Measurements from ENCODE around the gene SPRED1.

- TF ChIP-seq JUN (IDR thresholded peaks at IDR 0.05; ENCODE audit: borderline replicate concordance, low read depth, low read length) (no peak), JUN (CRISPR knock-in tag; IDR thresholded peaks at IDR 0.05; ENCODE audit: borderline replicate concordance) (no peak), CTCF (IDR thresholded peaks at IDR 0.05 in 2 of 3, conservative IDR thresholded peaks at IDR 0.05 in 1 of 3; ENCODE audit: insufficient read depth in 2 of 3, low read depth in 1 of 3, low read length in 3 of 3) (no peak), NCOA4 (IDR thresholded peaks at IDR 0.05; ENCODE audit: partially characterized antibody) (no peak), BCL6 (CRISPR knock-in tag; IDR thresholded peaks at IDR 0.05) (no peak), NRF1 (conservative IDR thresholded peaks at IDR 0.05 in 1 of 2, IDR thresholded peaks at IDR 0.05 in 1 of 2) (no peak), SP1 (CRISPR knock-in tag; IDR thresholded peaks at IDR 0.05) (no peak), POLR2AphosphoS5 (IDR thresholded peaks at IDR 0.05; ENCODE audit: control insufficient read depth, insufficient read depth, low read depth, low read length) (no peak)
These were observed 23.3 kb downstream of the SPRED1 start for GRCh38 chr15:38275959-38276358.
